Stomach (tissue), 9 donors: ENCODE measurements around the gene NOC2L. TPM values are rescaled to one million over a fixed set of nuclear protein-coding genes. Genes with fewer than 3 reads are reported as not detected.
A peak's percentile ranks its signal among the peaks of the same experiment; 100 is the strongest.

Source experiments
- DNase-seq, 2 donors: peaks; one replicate each; pipeline versions ENCODE4 v3.0.0 to v3.0.0-alpha.2; 2013 to 2019
- H3K27ac ChIP-seq, 5 donors: fragments of 200-600 bp in 4 of 5; sonication (generic) in 4 of 5; one replicate each; pipeline ENCODE4 v1.5.1; 2013 to 2019; ENCODE audit warnings: mild to moderate bottlenecking in 1 of 5, moderate library complexity in 1 of 5
- H3K27me3 ChIP-seq, 3 donors: fragments of 200-600 bp; sonication (generic); one replicate each; pipeline ENCODE4 v1.5.1; 2017 to 2019; ENCODE audit warnings: mixed run types in 1 of 3
- H3K36me3 ChIP-seq, 4 donors: fragments of 200-600 bp; sonication (generic); 1 replicate in 3 of 4; 2 replicates in 1 of 4; pipeline ENCODE4 v1.5.1; 2016 to 2019
- H3K4me1 ChIP-seq, 4 donors: fragments of 200-600 bp; sonication (generic); one replicate each; pipeline ENCODE4 v1.5.1; 2016 to 2019
- H3K4me3 ChIP-seq, 4 donors: fragments of 200-600 bp; sonication (generic) in 3 of 4; one replicate each; pipeline ENCODE4 v1.5.1; 2016 to 2019; ENCODE audit warnings: mild to moderate bottlenecking in 1 of 4
- H3K9me3 ChIP-seq, 4 donors: fragments of 200-600 bp; sonication (generic); one replicate each; pipeline ENCODE4 v1.5.1; 2016 to 2019
- CTCF ChIP-seq, 7 experiments: fragments of 450-650 bp in 4 of 7; fragments of 200-600 bp in 3 of 7; sonication (generic) in 3 of 7; IDR thresholded peaks; one replicate each; pipeline ENCODE4 v1.5.1; 2016 to 2019; ENCODE audit warnings: antibody characterized with exemption in 7 of 7, control low read depth in 2 of 7, mild to moderate bottlenecking in 1 of 7
- EP300 ChIP-seq: sonication (generic); formaldehyde crosslinking; IDR thresholded peaks from one replicate; pipeline ENCODE4 v1.6.1; 2017; ENCODE audit warnings: antibody characterized with exemption
- POLR2A ChIP-seq, 4 donors: fragments of 450-650 bp; IDR thresholded peaks; one replicate each; pipeline ENCODE4 v1.6.1; 2016; ENCODE audit warnings: antibody characterized with exemption in 4 of 4, control low read depth in 2 of 4, mild to moderate bottlenecking in 1 of 4, moderate library complexity in 1 of 4
- POLR2AphosphoS5 ChIP-seq, 3 donors: sonication (generic); formaldehyde crosslinking; IDR thresholded peaks; one replicate each; pipeline ENCODE4 v1.6.1; 2016; ENCODE audit warnings: antibody characterized with exemption in 3 of 3
- WGBS, 5 donors: extraction: QIAGEN DNeasy Blood & Tissue Kit in 3 of 5; methylation state at CpG; one replicate each; pipeline versions ENCODE4 v1.1.5 to v1.1.7; 2013 to 2018; 5-methylcytosine and 5-hydroxymethylcytosine counted together
- intact Hi-C: fragments of 100-400 bp; cut with DNase I; formaldehyde crosslinking; loops from one replicate; pipeline ENCODE4 v1.15.1; 2023; ENCODE audit warnings: low total_unique reads
- polyA plus RNA-seq, 3 donors: library from polyadenylated mRNA; stranded (reverse); fragments of 200-250 nt; gene quantifications; one replicate each; pipeline ENCODE4 v1.2.3, GENCODE V29; 2013
- total RNA-seq, 5 donors: library from RNA; depleted of rRNA; stranded (reverse); fragments of >200 nt; gene quantifications; one replicate each; pipeline versions ENCODE4 v1.1.0 to v1.2.3, GENCODE V29; 2014 to 2016
- donor health status: healthy with polysubstance abuse.
- donor health status: Bipolar disorder and iron deficiency.
- donor health status: healthy.

The NOC2L gene
- total and polyA plus RNA-seq, 8 donors: 30.4 to 69.2 (median 45.2) TPM

- Histone ChIP-seq H3K27me3 (no peaks in the 10 kb centered on the region), H3K4me3 (no peak overlapping the region), H3K4me1 (peaks cover 0 to 7% (median 5%) of the 10 kb centered on the region in 4 donors), H3K9me3 (no peaks in the 10 kb centered on the region), H3K27ac (no peak overlapping the region), H3K36me3 (peaks cover 93 to 100% (median 99%) of the 10 kb centered on the region in 4 donors)
- DNase-seq: no peak
- WGBS, 5 donors: 90 to 95% (median 92%) methylated on average over 13 to 15 of the region's 15 CpGs
- intact Hi-C loops: no loop called here
- TF ChIP-seq CTCF (IDR thresholded peaks at IDR 0.05) (no peak), POLR2AphosphoS5 (IDR thresholded peaks at IDR 0.05) (no peak), POLR2A (IDR thresholded peaks at IDR 0.05) (no peak), EP300 (no peak)
These were observed 6.9 kb downstream of the NOC2L start for GRCh38 chr1:952201-952600.

GRCh38 chr1:951364-951763 lies 7.7 kb downstream of the NOC2L start:
- Histone ChIP-seq H3K27me3 (no peaks in the 10 kb centered on the region), H3K4me1 (no peaks in the 10 kb centered on the region), H3K27ac (no peak overlapping the region), H3K36me3 (peaks cover 93 to 100% (median 100%) of the 10 kb centered on the region in 4 donors), H3K4me3 (no peak overlapping the region), H3K9me3 (no peaks in the 10 kb centered on the region)
- intact Hi-C loops: no loop called here
- TF ChIP-seq CTCF (IDR thresholded peaks at IDR 0.05): peak in 1 of 7 experiments; percentile 25
- no peak for TF ChIP-seq EP300
- DNase-seq: no peak
- 62 to 78% (median 74%) methylated on average over 5 to 6 of the region's 6 CpGs for WGBS, 5 donors

- Histone ChIP-seq H3K4me3 (no peak overlapping the region), H3K27ac (no peak overlapping the region), H3K4me1 (no peaks in the 10 kb centered on the region), H3K27me3 (no peaks in the 10 kb centered on the region), H3K9me3 (no peaks in the 10 kb centered on the region), H3K36me3 (peaks cover 93 to 100% (median 100%) of the 10 kb centered on the region in 4 donors)
- intact Hi-C loops: no loop called here
- no peak for DNase-seq
- WGBS, 5 donors: 87 to 95% (median 95%) methylated on average over 12 to 23 of the region's 23 CpGs
- TF ChIP-seq POLR2A (IDR thresholded peaks at IDR 0.05) (no peak), POLR2AphosphoS5 (IDR thresholded peaks at IDR 0.05) (no peak), CTCF (IDR thresholded peaks at IDR 0.05) (no peak), EP300 (no peak)
These were observed 8.2 kb downstream of the NOC2L start for GRCh38 chr1:950881-951280.

- no peaks in the 10 kb centered on the region for H3K27me3 ChIP-seq
- TF ChIP-seq POLR2A (IDR thresholded peaks at IDR 0.05) (no peak), EP300 (no peak), CTCF (IDR thresholded peaks at IDR 0.05) (no peak), POLR2AphosphoS5 (IDR thresholded peaks at IDR 0.05) (no peak)
- H3K4me3 ChIP-seq: no peak overlapping the region
- H3K9me3 ChIP-seq: no peaks in the 10 kb centered on the region
- intact Hi-C loops: no loop called here
- 88 to 97% (median 96%) methylated on average over 9 of the region's 9 CpGs for WGBS, 5 donors
- no peak overlapping the region for H3K27ac ChIP-seq
- no peak for DNase-seq
- peaks cover 0 to 2% (median 0%) of the 10 kb centered on the region in 4 donors for H3K4me1 ChIP-seq
- peaks cover 88 to 100% (median 100%) of the 10 kb centered on the region in 4 donors for H3K36me3 ChIP-seq
These were observed 8.8 kb downstream of the NOC2L start for GRCh38 chr1:950268-950667.
